Neural cell (in vitro differentiated cells): ENCODE measurements around the gene INTS7. TPM values are rescaled to one million over a fixed set of nuclear protein-coding genes. Genes with fewer than 3 reads are reported as not detected.

Experiments used
- H2AFZ ChIP-seq: fragments of 200-600, 300-800 bp; sonication (generic), shearing (Covaris generic); 2 replicates; pipeline ENCODE4 v1.6.0; 2014; ENCODE audit warnings: low read depth, mild to moderate bottlenecking, antibody characterized with exemption, low read length, moderate library complexity
- H3F3A ChIP-seq: fragments of 200-600 bp; shearing (Covaris generic); 2 replicates; pipeline ENCODE4 v1.6.1; 2016; ENCODE audit warnings: mild to moderate bottlenecking, moderate library complexity, mixed read lengths, antibody characterized with exemption, low read length; ENCODE audit not compliant: insufficient read depth, poor library complexity, severe bottlenecking
- H3K27ac ChIP-seq: fragments of 200-600, 300-800 bp; sonication (generic), shearing (Covaris generic); 2 replicates; pipeline ENCODE4 v1.5.1; 2014; ENCODE audit warnings: mild to moderate bottlenecking, low read length, moderate library complexity
- H3K27me3 ChIP-seq: fragments of 300-800, 200-600 bp; sonication (generic), shearing (Covaris generic); 2 replicates; pipeline ENCODE4 v1.6.0; 2014; ENCODE audit warnings: mild to moderate bottlenecking, low read depth, low read length, moderate library complexity; ENCODE audit not compliant: insufficient read depth
- H3K36me3 ChIP-seq: fragments of 300-800, 200-600 bp; sonication (generic), shearing (Covaris generic); 2 replicates; pipeline ENCODE4 v1.5.1; 2014; ENCODE audit warnings: mild to moderate bottlenecking, antibody characterized with exemption, low read length, moderate library complexity; ENCODE audit not compliant: insufficient read depth
- H3K4me2 ChIP-seq: fragments of 300-800, 200-600 bp; sonication (generic), shearing (Covaris generic); 2 replicates; pipeline ENCODE4 v1.6.0; 2014; ENCODE audit warnings: mild to moderate bottlenecking, low read length
- H3K4me3 ChIP-seq: fragments of 300-800, 200-600 bp; sonication (generic), shearing (Covaris generic); 2 replicates; pipeline ENCODE4 v1.5.1; 2014; ENCODE audit warnings: mild to moderate bottlenecking, low read length, moderate library complexity
- H3K79me2 ChIP-seq: fragments of 200-600 bp; shearing (Covaris generic); replicated peaks from 2 replicates; pipeline ENCODE4 v1.6.0; 2014; ENCODE audit warnings: mild to moderate bottlenecking, low read length, moderate library complexity; ENCODE audit not compliant: insufficient read depth
- H3K9ac ChIP-seq: fragments of 300-800, 200-600 bp; sonication (generic), shearing (Covaris generic); 2 replicates; pipeline ENCODE4 v1.6.1; 2016; ENCODE audit warnings: mild to moderate bottlenecking, low read length, mixed read lengths
- H3K9me2 ChIP-seq: fragments of 200-600 bp; shearing (Covaris generic); 2 replicates; pipeline ENCODE4 v1.6.1; 2016; ENCODE audit warnings: mild to moderate bottlenecking, low read length, mixed read lengths; ENCODE audit not compliant: insufficient read depth
- H3K9me3 ChIP-seq: fragments of 200-600, 300-800 bp; sonication (generic), shearing (Covaris generic); 2 replicates; pipeline ENCODE4 v1.6.1; 2016; ENCODE audit warnings: mild to moderate bottlenecking, mixed run types, low read length, moderate library complexity, mixed read lengths
- H4K20me1 ChIP-seq: fragments of 200-600 bp; shearing (Covaris generic); 2 replicates; pipeline ENCODE4 v1.6.1; 2016; ENCODE audit warnings: mild to moderate bottlenecking, mixed run types; ENCODE audit not compliant: insufficient read depth
- CTCF ChIP-seq: fragments of 450-650 bp; IDR thresholded peaks from 2 replicates; pipeline ENCODE4 v1.5.1; 2014; ENCODE audit warnings: antibody characterized with exemption, mild to moderate bottlenecking, moderate library complexity; ENCODE audit not compliant: poor library complexity, severe bottlenecking
- EP300 ChIP-seq: fragments of 450-650 bp; conservative IDR thresholded peaks from 2 replicates; pipeline ENCODE4 v1.6.1; 2014; ENCODE audit warnings: antibody characterized with exemption, mild to moderate bottlenecking, moderate library complexity; ENCODE audit not compliant: poor library complexity, severe bottlenecking
- EZH2 ChIP-seq: fragments of 200-600, 300-800 bp; shearing (Covaris generic), sonication (generic); IDR thresholded peaks from 2 replicates; pipeline ENCODE4 v1.6.1; 2014; ENCODE audit warnings: antibody characterized with exemption, low read length, borderline replicate concordance, mild to moderate bottlenecking; ENCODE audit not compliant: insufficient read depth, poor library complexity, severe bottlenecking
- MXI1 ChIP-seq: fragments of 450-650 bp; conservative IDR thresholded peaks from 2 replicates; pipeline ENCODE4 v1.6.1; 2014; ENCODE audit warnings: antibody characterized with exemption, mild to moderate bottlenecking; ENCODE audit not compliant: poor library complexity, severe bottlenecking
- POLR2AphosphoS5 ChIP-seq: IDR thresholded peaks from 2 replicates; pipeline ENCODE4 v1.6.1; 2012
- RAD21 ChIP-seq: fragments of 450-650 bp; conservative IDR thresholded peaks from 2 replicates; pipeline ENCODE4 v1.6.1; 2014; ENCODE audit warnings: antibody characterized with exemption, mild to moderate bottlenecking, moderate library complexity
- REST ChIP-seq: IDR thresholded peaks from 2 replicates; pipeline ENCODE4 v1.6.1; 2012; ENCODE audit warnings: borderline replicate concordance
- SMC3 ChIP-seq: fragments of 450-650 bp; conservative IDR thresholded peaks from 2 replicates; pipeline ENCODE4 v1.6.1; 2014; ENCODE audit warnings: antibody characterized with exemption, mild to moderate bottlenecking, moderate library complexity; ENCODE audit not compliant: poor library complexity
- TAF1 ChIP-seq: IDR thresholded peaks from 2 replicates; pipeline ENCODE4 v1.6.1; 2012; ENCODE audit warnings: low read depth
- polyA plus RNA-seq: library from polyadenylated mRNA; depleted of rRNA; stranded (reverse); fragments of >200 nt; gene quantifications from 2 replicates; pipeline ENCODE4 v1.2.3, GENCODE V29; 2014

Gene INTS7
- polyA plus RNA-seq, 1 donor from 2014 or later = 23.6 TPM

GRCh38 chr1:211986628-211987254 is 48.6 kb downstream of the INTS7 start:
- no peaks in the 10 kb centered on the region for H3K9me3 ChIP-seq
- no peaks in the 10 kb centered on the region for H3F3A ChIP-seq
- no peak overlapping the region for H2AFZ ChIP-seq
- H3K27ac ChIP-seq = no peak overlapping the region
- TF ChIP-seq EP300 = no peak
- no peak for TF ChIP-seq TAF1
- TF ChIP-seq RAD21 = no peak
- no peak for TF ChIP-seq EZH2
- no peak for TF ChIP-seq MXI1
- no peak for TF ChIP-seq REST
- no peaks in the 10 kb centered on the region for H3K79me2 ChIP-seq
- H3K27me3 ChIP-seq = no peaks in the 10 kb centered on the region
- no peaks in the 10 kb centered on the region for H4K20me1 ChIP-seq
- no peak overlapping the region for H3K4me3 ChIP-seq
- H3K36me3 ChIP-seq = no peaks in the 10 kb centered on the region
- no peaks in the 10 kb centered on the region for H3K9me2 ChIP-seq
- no peak overlapping the region for H3K9ac ChIP-seq
- no peak overlapping the region for H3K4me2 ChIP-seq

GRCh38 chr1:211985556-211986264 is 49.6 kb downstream of the INTS7 start:
- no peaks in the 10 kb centered on the region for H3F3A ChIP-seq

More at GRCh38 chr1:211985556-211986264, 49.6 kb downstream of the INTS7 start:
- H3K4me3 ChIP-seq = no peak overlapping the region
- H2AFZ ChIP-seq = no peak overlapping the region
- no peaks in the 10 kb centered on the region for H3K79me2 ChIP-seq
- no peak overlapping the region for H3K4me2 ChIP-seq
- no peak overlapping the region for H3K27ac ChIP-seq
- no peak overlapping the region for H3K9ac ChIP-seq
- no peaks in the 10 kb centered on the region for H3K9me3 ChIP-seq
- H3K27me3 ChIP-seq = no peaks in the 10 kb centered on the region
- H3K36me3 ChIP-seq = no peaks in the 10 kb centered on the region
- TF ChIP-seq EZH2 = no peak
- no peak for TF ChIP-seq SMC3
- TF ChIP-seq MXI1 = no peak
- TF ChIP-seq REST = no peak
- TF ChIP-seq RAD21 = no peak
- no peak for TF ChIP-seq EP300
- TF ChIP-seq POLR2AphosphoS5 = no peak
- TF ChIP-seq CTCF = no peak
- no peak for TF ChIP-seq TAF1
- no peaks in the 10 kb centered on the region for H4K20me1 ChIP-seq
- H3K9me2 ChIP-seq = no peaks in the 10 kb centered on the region
